Activated effector memory CD4-positive, alpha-beta T cell treated with Interleukin-2 at 50 U/mL for 16 hours (primary cell): ENCODE measurements around the gene ARG2.
"Not testable (repeated sequence)": the region's sequence is repeated elsewhere in the genome, so short reads cannot be mapped to it uniquely, and the experiment has no call there.

Source experiments
- DNase-seq: peaks from one replicate; pipeline ENCODE4 v3.0.0-alpha.2; 2020

Gene ARG2

DNA sequence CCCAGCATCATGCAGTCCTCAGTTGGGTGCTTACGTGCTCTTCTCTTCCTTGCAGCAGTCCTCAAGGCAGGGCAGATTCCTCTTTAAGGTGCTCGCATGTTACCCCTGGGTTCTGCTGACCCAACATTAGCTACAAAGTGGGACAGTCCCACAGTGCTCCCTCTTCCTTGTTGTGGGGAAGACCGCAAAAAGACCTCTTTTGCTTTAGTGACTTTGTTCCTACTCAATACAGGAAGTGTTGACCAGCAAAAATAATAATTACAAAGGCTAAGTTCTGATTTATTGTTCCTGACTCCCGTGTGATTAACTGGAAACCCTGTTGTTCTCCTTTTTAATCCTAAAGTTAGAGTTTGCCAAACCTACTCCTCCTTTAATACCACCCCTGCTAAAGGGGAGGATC lies 33.4 kb upstream of the ARG2 start:
- DNase-seq = no peak

DNA sequence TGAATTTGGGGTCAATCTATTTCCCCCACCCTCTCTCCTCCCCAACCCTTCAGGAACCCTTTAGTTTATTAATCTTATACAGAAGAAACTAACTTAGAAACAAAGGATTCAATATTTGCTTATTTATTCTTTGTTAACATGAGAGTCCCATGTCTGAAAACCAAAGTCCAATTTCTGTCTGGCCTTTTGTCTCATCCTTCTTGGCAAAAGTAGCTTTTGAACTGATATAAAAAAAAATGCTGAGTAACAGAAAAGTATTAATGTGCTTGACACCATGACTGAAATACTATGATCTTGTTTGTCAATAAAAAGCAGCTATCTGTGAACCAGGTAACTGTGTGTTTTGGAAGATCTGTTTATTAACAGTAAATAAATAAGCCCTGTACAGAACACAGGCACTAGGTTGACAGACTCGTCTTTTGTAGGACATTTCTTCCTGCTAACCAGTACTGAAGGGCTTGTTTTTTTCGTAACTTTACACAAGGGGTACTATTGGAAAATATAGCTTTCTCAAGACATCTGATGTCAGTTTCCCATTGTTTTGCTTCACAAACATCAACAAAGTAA lies 30.4 kb upstream of the ARG2 start:
- no peak for DNase-seq

DNA sequence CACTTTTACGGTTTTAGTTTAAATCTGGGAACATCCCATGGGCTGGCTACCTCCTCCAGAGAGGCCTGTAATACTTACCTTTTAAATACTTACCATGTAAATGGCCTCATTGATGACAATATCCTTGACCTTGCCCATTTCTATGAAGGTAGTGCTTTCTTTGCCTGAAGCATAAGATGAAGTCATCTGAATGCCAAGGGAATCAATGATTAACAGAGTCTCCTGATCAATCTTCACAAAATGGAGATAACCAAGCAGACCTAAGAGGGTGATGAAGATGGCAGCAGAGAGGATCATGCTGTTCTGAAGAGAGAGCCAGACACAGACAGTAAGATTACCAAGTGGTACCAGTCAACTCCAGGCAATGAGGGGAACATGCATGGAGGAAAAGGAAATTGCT lies 26.1 kb upstream of the ARG2 start:
- DNase-seq = not testable (repeated sequence)

DNA sequence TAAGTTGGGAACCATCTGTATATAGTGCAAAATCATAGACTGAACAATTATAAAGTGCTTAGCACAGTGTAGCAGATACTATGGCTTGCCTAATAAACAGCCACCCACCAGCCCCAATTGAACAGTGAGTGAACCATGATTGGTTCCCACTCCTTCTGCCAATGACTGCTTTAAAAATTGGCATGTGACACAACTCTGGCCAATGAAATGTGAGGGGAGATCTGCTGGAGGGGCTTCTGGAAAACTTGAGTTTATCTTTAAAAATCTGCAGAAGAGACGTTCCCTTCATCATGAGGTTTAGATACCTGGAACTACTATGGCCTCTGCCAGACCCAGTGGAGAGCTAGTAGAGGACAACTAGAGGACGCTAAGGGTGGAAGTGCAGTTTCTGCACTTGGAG lies 24.3 kb upstream of the ARG2 start:
- DNase-seq = no peak

- DNase-seq = peak; percentile 92
Observed at GRCh38 chr14:67599698-67600561, 19.8 kb upstream of the ARG2 start, which contains the start of gene PIGH. Gene PIGH (minus strand): TSS chr14:67600268. CDS start chr14:67600203, 65 bp downstream.

- not testable (repeated sequence) for DNase-seq
Observed at GRCh38 chr14:67600562-67600974, 19.2 kb upstream of the ARG2 start.

- DNase-seq = no peak
Observed at GRCh38 chr14:67602076-67602475, 17.6 kb upstream of the ARG2 start.

DNA sequence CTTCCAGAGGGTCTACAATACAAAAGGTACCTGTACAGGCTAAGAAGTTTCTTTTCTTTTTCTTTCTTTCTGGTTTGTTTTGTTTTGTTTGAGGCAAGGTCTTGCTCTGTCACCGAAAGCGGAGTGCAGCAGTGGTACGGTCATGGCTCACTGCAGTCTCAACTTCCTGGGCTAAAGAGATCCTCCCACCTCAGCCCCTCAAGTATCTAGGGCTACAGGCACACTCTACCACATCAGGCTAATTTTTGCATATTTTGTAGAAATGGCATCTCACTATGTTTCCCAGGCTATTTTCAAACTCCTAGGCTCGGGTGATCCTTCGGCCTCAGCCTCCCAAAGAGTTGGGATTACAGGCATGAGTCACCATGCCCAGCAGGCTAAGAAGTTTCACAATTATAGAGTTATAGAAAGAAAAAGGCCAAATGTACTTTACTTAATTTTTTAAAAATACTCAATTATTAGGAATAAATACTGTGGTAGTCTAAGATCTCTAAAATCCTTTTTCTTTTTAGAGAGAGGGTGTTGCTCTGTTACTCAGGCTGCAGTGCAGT lies 16.6 kb upstream of the ARG2 start:
- no peak for DNase-seq

- DNase-seq = no peak
Observed at GRCh38 chr14:67607646-67608045, 12.1 kb upstream of the ARG2 start.

DNA sequence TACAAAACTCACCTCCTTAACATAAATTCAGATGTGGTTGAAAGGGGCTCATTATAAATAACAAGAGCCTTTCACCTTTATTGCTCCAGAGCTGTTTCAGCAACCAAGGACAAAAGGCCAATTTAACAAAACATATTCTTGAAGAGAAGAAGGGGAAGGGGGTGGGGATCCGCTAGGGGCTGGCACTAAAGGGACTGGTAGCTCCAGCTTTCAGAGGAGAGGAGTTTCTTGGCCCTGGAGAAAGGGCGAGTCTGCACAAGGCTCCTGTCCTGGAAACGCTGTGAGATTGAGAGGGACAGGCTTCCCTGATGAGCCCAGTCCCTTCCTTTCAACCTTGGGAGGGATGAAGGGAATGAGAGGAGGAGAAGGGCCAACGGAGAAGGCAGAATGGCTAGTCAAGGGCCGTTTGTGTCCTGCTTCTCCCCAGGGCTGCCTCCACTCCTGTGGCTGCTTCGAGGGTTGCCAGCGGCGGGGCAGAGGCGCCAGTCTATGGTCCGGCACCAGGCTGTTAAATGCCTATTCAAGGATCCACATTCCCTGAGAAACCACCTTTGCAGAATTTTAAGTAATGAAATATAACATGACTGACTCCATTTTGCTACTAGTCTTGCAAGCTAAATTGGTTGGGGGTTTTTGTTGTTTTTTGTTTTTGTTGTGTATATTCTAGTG lies 9.9 kb upstream of the ARG2 start:
- DNase-seq = no peak

- no peak for DNase-seq
Observed at GRCh38 chr14:67610491-67610890, 9.2 kb upstream of the ARG2 start.

GRCh38 chr14:67618617-67619063 lies 1.1 kb upstream of the ARG2 start:
- no peak for DNase-seq

- DNase-seq = no peak
Observed at GRCh38 chr14:67620217-67620785, 581 bp downstream of the ARG2 start.

GRCh38 chr14:67622675-67623074 lies 3.0 kb downstream of the ARG2 start:
- DNase-seq = no peak

- no peak for DNase-seq
Observed at GRCh38 chr14:67623114-67623513, 3.4 kb downstream of the ARG2 start.

DNA sequence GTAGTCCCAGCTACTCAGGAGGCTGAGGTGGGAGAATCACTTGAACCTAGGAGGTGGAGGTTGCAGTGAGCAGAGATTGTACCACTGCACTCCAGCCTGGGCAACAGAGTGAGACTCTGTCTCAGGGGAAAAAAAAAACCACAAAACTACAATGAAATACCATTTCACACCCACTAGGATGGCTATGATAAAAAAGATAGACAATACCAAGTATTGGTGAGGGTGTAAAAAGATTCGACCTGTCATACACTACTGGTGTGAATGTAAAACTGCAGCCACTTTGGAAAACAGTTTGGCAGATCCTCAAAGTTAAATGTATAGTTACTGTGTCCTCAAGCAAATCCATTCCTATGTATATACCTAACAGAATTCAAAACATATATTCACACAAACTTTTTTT lies 6.4 kb downstream of the ARG2 start:
- DNase-seq = not testable (repeated sequence)

DNA sequence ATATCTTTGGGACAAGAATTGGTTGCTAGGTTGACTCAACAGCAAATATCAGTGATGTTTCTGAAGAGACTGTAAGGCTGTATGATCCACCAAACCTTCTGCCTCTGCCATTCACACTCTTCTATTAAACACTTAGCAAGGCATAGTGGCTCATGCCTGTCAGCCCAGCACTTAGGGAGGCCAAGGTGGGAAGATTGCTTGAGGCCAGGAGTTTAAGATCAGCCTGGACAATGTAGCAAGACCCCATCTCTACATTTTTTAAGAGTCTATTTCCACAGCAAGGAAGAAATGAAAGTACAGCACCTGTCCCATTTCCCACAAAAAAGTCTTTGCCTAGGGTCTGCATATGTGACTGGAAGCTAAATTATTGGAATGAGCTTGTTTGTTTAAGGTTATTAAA lies 7.8 kb downstream of the ARG2 start:
- no peak for DNase-seq

- DNase-seq = no peak
Observed at GRCh38 chr14:67630186-67630585, 10.5 kb downstream of the ARG2 start.

DNA sequence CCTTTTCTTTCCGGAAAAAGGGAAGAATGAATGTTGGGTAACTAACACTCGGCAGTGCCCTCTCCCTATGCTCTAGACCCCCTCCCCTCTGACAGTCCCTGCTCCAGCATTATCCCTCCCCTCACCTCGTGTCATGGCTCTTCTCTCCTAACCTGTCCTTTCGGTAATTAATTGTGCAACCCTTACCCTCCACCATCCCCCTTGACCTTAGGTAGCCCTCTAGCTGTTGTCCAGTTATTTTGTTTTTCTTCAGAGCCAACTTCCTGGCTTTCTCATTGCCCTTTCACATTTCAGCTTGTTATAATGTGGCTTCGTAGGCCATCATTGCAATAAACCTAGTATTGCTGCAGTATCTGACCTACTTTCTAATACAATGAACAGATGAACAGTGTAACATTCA lies 11.2 kb downstream of the ARG2 start:
- no peak for DNase-seq

GRCh38 chr14:67633451-67634147 lies 13.9 kb downstream of the ARG2 start:
- no peak for DNase-seq

- DNase-seq = no peak
Observed at GRCh38 chr14:67636361-67636919, 16.7 kb downstream of the ARG2 start.

DNA sequence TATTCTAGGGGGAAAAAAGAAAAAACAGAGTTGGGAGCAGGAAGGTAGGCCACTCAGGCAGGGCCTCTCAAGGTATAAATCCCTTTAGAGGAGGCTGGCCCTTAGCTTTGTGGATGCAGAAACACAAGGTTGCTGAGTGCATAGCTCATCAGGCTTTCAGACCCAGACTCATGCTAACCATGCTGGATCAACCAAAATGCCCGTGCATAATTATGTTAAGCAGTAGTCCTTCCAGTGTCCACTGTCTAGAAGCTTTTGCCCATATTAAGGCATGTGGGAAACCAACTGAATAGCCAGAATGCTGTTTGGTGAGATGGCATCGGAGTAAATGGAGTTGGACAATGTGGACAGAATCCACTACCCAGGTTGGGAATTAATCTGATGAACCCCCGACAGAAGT lies 18.9 kb downstream of the ARG2 start:
- DNase-seq = no peak
